ENCODE measurements around the gene PLEKHG7.

- TF ChIP-seq CTCF (IDR thresholded peaks at IDR 0.05) (no peak), POLR2A (IDR thresholded peaks at IDR 0.05) (no peak)
Observed at GRCh38 chr12:92707926-92708325, 5.1 kb downstream of the PLEKHG7 start.

Data from transverse colon (tissue), 3 donors.